GM19455 (cell line): ENCODE results near the gene RNF130.
"Not testable (repeated sequence)": the region's sequence is repeated elsewhere in the genome, so short reads cannot be mapped to it uniquely, and the experiment has no call there.

ENCODE experiments used
- ATAC-seq: cut with Tn5 transposase; IDR thresholded peaks from one replicate; pipeline ENCODE4 v1.9.1; 2021; ENCODE audit not compliant: unreplicated experiment

Gene RNF130

GRCh38 chr5:180026320-180026719 lies 45.2 kb downstream of the RNF130 start:
- no peak for ATAC-seq

- no peak for ATAC-seq
These were observed 49.7 kb downstream of the RNF130 start for GRCh38 chr5:180021900-180022299.

- no peak for ATAC-seq
These were observed 51.4 kb downstream of the RNF130 start for GRCh38 chr5:180020176-180020575.

GRCh38 chr5:180018347-180019060 lies 53.1 kb downstream of the RNF130 start:
- no peak for ATAC-seq

- not testable (repeated sequence) for ATAC-seq
These were observed 56.0 kb downstream of the RNF130 start for GRCh38 chr5:180015523-180015922.

GRCh38 chr5:180013678-180014077 lies 57.9 kb downstream of the RNF130 start:
- ATAC-seq: no peak

GRCh38 chr5:180012316-180012715 lies 59.2 kb downstream of the RNF130 start:
- ATAC-seq: no peak

- ATAC-seq: no peak
These were observed 60.9 kb downstream of the RNF130 start for GRCh38 chr5:180010636-180011035.

- ATAC-seq: no peak
These were observed 62.0 kb downstream of the RNF130 start for GRCh38 chr5:180009581-180009980.

- ATAC-seq: no peak
These were observed 63.1 kb downstream of the RNF130 start for GRCh38 chr5:180008433-180008832.

- ATAC-seq: no peak
These were observed 64.0 kb downstream of the RNF130 start for GRCh38 chr5:180007582-180007981.

GRCh38 chr5:180006141-180006540 lies 65.4 kb downstream of the RNF130 start:
- ATAC-seq: no peak

GRCh38 chr5:180003127-180003526 lies 68.4 kb downstream of the RNF130 start:
- no peak for ATAC-seq

GRCh38 chr5:180001742-180002141 lies 69.8 kb downstream of the RNF130 start:
- ATAC-seq: no peak

GRCh38 chr5:180001136-180001535 lies 70.4 kb downstream of the RNF130 start:
- ATAC-seq: no peak

- no peak for ATAC-seq
These were observed 73.1 kb downstream of the RNF130 start for GRCh38 chr5:179998485-179998884.

GRCh38 chr5:179994583-179995323 lies 76.8 kb downstream of the RNF130 start:
- ATAC-seq: no peak

GRCh38 chr5:179992855-179993254 lies 78.7 kb downstream of the RNF130 start:
- not testable (repeated sequence) for ATAC-seq

- ATAC-seq: no peak
These were observed 80.5 kb downstream of the RNF130 start for GRCh38 chr5:179991106-179991505.

- ATAC-seq: not testable (repeated sequence)
These were observed 81.0 kb downstream of the RNF130 start for GRCh38 chr5:179990525-179990924.

GRCh38 chr5:179986328-179986727 lies 85.2 kb downstream of the RNF130 start:
- ATAC-seq: no peak

- no peak for ATAC-seq
These were observed 89.9 kb downstream of the RNF130 start for GRCh38 chr5:179981636-179982035.
